NCI-H1694 treated with DMSO at 0.1 percent for 48 hours (cell line): ENCODE data around the gene CELF2.

ENCODE experiments used
- DNase-seq: peaks from one replicate; lab custom pipeline; 2025; lab: John Stamatoyannopoulos, UW

CELF2 gene

GRCh38 chr10:11156480-11156879, 138.8 kb downstream of the CELF2 start:
- no peak for DNase-seq

- no peak for DNase-seq
These were observed 139.8 kb downstream of the CELF2 start for GRCh38 chr10:11157292-11158076.

GRCh38 chr10:11158080-11158479, 140.4 kb downstream of the CELF2 start:
- DNase-seq = no peak

GRCh38 chr10:11159543-11160215, 142.0 kb downstream of the CELF2 start:
- DNase-seq = no peak

GRCh38 chr10:11161096-11161495, 143.4 kb downstream of the CELF2 start:
- no peak for DNase-seq

GRCh38 chr10:11161910-11162309, 144.2 kb downstream of the CELF2 start:
- DNase-seq = no peak

GRCh38 chr10:11162828-11163599, 145.3 kb downstream of the CELF2 start:
- DNase-seq = no peak

GRCh38 chr10:11163780-11164550, 146.3 kb downstream of the CELF2 start:
- no peak for DNase-seq

GRCh38 chr10:11164551-11164802, 146.8 kb downstream of the CELF2 start:
- DNase-seq = no peak

- DNase-seq = no peak
These were observed 147.3 kb downstream of the CELF2 start for GRCh38 chr10:11164803-11165590.

GRCh38 chr10:11165591-11166543, 148.2 kb downstream of the CELF2 start:
- DNase-seq = no peak

- DNase-seq = no peak
These were observed 148.9 kb downstream of the CELF2 start for GRCh38 chr10:11166550-11166949.

GRCh38 chr10:11167233-11167966, 149.7 kb downstream of the CELF2 start:
- DNase-seq = no peak

- no peak for DNase-seq
These were observed 150.9 kb downstream of the CELF2 start for GRCh38 chr10:11168423-11169090.

- no peak for DNase-seq
These were observed 152.3 kb downstream of the CELF2 start for GRCh38 chr10:11169976-11170375.

- DNase-seq = no peak
These were observed 152.9 kb downstream of the CELF2 start for GRCh38 chr10:11170574-11170973.

GRCh38 chr10:11170993-11171851, 153.6 kb downstream of the CELF2 start:
- DNase-seq = no peak

GRCh38 chr10:11173042-11173441, 155.4 kb downstream of the CELF2 start:
- no peak for DNase-seq
